Ramos (cell line): ENCODE results near the gene RFK.

Source experiments
- in situ Hi-C: fragments of 300-500 bp; cut with MboI; formaldehyde crosslinking; loops from one replicate; pipeline ENCODE4 v1.14.3; 2022; ENCODE audit warnings: low sequenced_read_pairs; ENCODE audit not compliant: unreplicated experiment

Gene RFK

DNA sequence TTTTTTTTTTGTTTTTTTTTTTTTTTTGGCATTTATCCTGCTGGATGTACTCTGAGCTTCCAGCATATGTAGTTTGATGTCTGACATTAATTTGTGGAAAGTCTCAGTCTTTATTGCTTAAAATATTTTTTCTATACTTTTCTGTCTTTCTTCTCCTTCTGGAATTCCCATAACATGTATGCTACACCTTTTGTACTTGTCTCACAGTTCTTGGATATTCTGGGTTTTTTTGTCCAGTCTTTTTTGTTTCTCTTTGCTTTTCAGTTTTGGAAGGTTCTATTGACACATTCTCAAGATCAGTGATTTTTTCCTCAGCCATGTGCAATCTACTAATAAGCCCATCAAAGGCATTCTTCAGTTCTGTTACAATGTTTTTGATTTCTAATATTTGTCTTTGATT is 19.4 kb upstream of the RFK start:
- in situ Hi-C loops = no loop called here

DNA sequence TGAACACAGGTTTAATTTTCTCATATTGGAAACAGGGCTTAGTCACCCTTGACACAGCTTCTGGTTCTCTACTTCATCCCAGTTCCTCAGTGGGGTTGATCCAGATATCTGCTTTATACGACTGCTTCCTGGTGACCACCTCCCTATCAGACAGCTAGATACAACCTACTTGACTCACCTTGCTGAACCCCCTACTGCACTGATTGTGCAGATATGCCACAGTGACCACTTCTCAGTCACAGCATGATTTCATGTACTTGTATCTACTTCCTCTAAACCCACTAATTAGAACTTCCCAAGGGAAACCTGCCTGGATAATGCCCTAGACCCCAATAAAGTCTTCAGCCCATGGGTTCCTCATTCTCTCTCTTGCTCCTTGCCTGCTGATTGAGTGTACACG is 18.4 kb upstream of the RFK start:
- in situ Hi-C loops = no loop called here

DNA sequence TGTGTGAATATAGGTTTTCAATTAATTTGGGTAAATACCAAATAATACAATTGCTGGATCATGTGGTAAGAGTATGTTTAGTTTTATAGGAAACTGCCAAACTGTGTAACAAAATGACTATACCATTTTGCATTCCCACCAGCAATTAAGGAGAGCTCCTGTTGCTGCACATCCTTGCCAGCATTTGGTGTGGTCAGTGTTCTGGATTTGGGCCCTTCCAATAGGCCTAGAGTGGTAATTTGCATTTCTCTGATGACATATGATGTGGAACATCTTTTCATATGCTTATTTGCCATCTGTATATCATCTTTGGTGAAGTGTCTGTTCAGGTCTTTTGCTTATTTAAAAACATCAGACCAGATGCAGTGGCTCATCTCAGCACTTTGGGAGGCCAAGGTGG is 11.6 kb upstream of the RFK start:
- in situ Hi-C loops = no loop called here

DNA sequence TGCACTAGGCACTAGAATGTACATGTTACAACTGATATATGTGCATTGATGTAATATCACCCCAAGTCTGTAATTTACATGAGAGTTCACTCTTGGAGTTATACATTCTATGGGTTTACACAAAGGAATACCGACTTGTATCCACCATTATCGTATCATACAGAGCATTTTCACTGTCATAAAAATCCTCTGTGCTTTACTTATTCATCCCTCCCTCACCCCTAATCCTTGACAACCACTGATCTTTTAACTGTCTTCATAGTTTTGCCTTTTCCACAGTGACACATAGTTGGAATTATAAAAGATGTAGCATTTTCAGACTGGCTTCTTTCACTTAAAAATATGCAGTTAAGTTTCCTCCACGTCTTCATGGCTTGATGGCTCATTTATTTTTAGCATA is 11.1 kb upstream of the RFK start:
- in situ Hi-C loops = no loop called here

DNA sequence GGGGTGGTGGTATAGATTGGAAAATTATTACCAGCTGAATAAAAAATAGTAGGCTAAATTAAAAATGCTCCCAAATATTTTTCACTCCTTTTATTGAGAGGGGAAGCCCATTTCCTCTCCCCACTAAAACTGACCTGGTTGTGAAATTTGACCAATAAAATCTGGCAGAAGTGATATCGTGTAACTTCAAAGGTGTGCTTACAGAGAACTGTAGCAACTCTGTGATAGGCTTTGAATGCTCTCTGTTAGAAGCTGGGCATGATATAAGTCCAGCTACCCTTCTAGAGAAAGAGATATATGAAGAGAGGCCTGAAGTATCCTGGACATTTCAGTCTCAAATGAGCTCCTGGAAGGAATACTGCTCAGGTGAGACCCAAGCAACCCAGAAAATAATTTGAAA is 10.2 kb upstream of the RFK start:
- in situ Hi-C loops = no loop called here

DNA sequence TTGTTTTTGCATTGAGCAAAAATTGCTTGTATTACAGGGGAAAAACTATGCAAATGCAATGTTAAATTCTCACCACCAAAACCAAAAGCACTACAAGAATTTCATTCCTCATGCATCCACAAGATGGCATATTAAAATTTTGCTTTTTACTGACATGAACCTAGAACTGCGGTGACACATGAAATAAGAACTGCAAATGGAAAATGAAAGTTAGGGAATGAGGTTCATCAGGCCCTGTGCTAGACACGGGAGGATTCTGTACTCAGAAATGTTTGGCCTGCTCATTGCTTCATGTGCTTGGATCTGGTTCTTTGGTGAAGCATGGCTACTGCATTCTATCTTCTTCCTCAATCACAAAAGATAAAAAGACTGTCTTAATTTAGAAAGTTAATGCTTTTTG is 9.1 kb upstream of the RFK start:
- in situ Hi-C loops = no loop called here

DNA sequence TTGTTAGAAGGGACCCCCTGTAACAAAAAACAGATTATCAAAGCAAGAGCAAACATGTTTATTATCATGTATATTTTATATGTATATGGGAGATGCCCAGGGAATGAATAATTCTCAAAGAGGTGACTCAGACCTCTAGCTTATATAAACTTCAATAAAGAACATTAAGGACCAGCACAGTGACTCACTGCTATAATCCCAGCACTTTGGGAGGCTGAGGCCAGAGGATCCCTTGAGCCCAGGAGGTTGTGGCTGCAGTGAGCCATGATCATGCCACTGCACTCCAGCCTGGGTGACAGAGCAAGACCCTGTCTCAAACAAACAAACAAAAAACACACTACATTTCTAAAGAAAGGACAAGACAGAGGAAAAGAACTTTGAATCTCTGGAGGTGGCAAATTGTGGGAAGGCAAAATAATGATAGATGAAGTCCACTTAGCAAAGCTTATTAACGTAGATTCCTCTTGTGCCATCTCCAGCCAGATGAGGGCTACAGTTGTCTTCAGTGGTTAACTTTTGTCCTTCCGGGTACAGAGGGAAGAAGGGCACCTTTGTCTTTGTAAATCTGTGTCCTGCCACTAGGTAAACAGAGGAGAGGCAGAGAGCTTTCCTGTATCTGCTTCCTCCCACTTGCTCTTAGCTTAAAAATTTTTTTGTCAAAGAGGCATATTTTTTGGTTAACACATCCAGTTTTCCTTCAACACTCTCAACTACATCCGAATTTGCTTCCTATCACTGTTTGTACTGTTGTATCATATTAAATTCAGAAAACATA is 7.5 kb upstream of the RFK start:
- in situ Hi-C loops = no loop called here

DNA sequence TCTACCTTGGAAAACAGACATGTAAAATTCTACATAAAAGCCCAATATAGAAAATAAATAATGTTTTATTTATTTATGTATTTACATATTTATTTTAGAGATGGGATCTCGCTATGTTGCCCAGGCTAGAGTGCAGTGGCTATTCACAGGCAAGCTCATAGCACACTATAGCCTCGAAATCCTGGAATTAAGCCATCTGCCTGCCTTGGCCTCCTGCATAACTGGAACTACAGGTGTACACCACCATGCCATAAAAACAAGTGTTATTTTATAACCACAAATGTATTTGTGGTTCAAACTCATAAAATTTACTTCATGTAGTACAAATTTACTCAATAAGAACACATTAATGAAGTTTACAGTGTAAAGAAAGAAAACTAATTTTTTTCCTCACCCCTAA is 7.0 kb upstream of the RFK start:
- in situ Hi-C loops = no loop called here

DNA sequence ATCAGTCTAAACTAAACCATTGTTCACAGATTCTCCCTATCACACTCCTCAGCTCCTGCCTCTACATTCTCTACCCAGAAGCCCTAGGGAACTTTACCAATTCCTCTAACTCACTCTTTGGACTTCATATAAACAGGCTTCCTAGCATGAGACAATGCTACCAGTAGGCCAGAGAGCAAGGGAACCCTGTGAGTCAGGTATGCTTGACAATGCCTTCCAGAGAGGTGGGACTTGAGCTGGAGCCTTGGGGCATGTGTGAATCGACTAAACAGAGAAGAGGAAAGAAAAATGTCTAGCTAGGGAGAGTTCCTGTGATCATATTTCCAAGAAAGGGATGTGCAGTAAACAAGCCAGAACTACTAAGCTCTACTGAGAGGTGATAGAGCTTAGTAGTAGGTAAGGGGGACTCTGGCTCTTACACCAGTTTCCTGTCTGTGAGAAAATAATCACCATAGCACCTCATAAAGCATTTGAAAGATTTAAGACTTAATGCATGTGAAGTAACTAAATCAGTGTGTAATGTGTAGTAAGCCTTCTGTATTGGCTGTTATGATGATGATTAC is 6.4 kb upstream of the RFK start:
- in situ Hi-C loops = no loop called here

DNA sequence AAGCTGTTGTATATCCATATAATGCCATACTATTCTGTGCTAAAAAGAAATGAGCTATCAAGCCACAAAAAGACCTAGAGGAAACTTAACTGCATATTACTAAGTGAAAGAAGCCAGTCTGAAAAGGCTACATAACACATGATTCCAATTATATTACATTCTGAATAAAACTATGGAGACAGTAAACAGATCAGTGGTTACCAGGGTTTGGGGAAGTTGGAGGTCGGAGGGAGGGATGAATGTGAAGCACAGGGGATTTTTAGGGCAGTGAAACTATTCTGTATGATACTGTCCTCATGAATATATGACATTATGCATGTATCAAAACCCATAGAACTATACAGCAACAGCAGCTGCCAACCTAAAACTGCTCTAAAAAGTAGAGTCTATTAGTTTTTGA is 5.6 kb upstream of the RFK start:
- in situ Hi-C loops = no loop called here

DNA sequence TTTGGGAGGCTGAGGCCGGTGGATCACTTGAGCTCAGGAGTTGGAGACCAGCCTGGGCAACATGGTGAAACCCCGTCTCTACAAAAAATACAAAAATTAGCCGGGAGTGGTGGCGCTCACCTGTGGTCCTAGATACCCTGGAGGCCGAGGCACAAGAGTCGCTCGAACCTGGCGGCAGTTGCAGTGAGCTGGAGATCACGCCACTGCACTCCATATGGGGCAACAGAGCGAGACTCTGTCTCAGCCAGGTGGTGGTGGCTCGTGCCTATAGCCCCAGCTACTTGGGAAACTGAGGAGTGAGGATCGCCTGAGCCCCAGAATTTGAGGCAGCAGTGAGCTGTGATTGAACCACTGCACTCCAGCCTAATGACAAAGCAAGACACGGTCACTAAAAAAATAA is 2.4 kb upstream of the RFK start:
- in situ Hi-C loops = no loop called here

DNA sequence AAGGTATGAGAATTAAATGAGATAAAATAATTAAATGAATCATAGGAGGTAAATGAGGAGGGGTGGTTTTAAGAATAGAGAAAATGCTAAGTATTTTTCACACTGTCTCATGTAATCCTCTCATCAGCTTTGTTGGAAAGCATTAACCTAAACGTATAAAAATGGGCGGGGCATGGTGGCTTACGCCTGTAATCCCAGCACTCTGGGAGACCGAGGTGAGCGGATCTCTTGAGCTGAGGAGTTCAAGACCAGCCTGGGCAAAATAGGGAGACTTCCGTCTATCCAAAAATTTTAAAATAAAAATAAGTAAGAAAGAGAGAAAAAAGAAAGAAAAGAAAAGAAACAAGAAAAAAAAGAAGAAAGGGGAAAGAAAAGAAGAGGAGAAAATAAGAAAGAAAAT is 1.9 kb upstream of the RFK start:
- in situ Hi-C loops = no loop called here

DNA sequence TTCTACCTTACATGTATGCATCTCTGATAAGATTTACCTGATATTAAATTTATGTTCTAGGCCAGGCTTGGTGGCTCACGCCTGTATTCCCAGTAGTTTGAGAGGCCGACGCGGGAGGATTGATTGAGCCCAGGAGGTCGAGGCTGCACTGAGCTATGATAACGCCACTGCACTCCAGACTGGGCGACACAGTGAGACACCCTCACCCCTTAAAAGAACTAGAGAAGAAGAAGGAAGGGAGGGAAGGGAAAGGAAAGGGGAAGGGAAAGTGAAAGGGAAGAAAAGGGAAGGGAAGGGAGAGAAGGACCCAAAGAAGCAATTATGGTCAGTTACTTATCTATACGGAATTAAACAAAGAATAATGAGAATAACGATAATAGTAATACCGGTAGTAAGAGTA is 1.2 kb upstream of the RFK start:
- in situ Hi-C loops = no loop called here

DNA sequence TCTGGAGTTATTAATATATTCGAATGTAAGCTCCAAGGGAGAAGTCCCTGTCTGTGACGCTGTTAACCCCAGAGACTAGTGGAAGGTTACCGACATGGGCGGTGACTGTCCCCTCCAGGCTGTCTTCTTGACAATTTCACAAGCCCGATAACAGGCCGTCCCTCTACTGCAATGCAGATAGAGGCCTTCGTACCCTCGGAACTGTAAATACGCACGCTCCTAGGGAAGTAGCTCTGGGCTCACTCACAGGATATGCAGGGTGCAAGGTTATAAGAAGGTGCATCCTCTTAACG is 680 bp upstream of the RFK start:
- in situ Hi-C loops = no loop called here

DNA sequence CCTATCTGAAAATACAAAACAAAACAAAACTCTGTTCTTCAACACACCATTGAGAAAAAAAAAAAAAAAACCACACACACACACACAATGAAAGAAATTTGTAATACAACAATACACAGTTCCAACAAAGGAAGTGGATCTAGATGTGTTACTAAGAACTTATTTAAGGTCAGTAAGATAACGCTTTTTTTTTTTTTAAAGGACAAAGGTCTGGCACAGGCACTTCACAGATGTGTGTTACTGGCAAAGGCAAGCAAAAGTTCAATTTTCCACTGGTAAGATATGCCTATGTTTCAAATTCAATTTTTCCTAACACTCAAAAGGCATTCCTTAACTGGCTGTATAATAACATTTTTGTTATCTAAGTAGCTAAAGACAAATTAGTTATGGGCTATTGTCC is 3.6 kb downstream of the RFK start:
- in situ Hi-C loops = no loop called here

DNA sequence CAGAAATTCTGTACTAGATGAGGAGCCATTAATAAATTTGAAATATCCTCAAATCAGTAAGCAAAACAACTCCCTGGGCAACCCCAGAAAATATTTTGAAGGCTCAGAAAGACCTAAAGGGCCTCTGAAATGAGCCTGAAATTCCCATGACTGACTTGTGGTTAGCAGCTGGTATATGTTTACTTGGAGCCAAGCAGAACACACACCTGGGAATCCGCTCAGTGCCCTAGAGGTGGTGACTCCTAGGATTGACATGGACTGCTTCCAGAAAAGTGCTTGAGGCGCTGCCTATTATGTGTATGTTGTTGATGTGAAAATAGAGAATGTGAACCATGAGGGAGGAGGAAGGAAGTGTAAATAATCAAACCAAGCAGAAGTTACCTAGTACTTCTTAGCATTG is 14.7 kb downstream of the RFK start:
- in situ Hi-C loops = no loop called here

DNA sequence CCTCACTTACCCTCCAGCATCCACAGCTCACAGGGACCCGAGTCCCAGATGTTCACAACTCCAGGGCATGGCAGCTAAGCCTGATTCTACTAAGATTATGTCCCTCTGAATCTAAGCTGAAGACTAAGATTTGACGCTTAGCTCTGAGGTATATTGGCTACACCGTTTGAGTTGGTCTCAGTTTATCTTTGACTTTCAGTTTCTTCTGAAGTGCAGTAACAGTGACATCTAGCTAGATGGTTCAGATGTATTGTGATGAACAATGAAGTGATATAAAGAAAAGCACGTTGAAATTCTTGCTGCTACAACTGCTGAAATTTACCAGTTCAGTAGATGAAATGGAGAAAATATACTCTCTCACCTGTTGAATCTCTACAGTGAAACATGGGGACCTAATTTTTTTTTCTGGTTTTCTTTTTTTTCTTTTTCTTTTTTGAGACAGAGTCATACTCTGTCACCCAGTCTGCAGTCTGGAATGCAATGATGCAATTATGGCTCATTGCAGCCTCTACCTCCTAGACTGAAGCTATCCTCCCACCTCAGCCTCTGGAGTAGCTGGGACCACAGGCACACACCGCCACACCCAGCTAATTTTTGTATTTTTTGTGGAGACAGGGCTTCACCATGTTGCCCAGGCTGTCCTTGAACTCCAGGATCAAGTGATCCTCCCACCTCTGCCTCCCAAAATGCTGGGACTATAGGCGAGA is 15.7 kb downstream of the RFK start:
- in situ Hi-C loops = no loop called here

DNA sequence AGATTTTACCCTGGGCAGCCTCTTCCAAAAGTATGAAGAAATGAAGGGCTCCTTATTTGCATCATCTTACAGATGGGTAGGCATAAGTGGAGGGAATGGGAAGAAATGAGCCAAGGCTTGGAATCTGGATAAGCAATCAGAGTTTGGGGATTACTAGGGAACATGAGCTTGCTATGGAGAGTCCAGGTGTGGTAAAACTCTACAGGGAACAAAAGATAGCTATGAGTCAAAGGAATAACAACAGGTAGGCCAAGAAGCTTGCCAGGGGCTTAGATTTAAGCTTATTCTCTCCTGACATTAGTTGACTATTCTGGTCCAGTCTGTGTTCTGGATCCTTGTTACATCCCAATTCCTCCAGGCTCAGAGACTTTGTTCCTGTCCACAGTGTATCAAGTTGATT is 16.4 kb downstream of the RFK start:
- in situ Hi-C loops = no loop called here

DNA sequence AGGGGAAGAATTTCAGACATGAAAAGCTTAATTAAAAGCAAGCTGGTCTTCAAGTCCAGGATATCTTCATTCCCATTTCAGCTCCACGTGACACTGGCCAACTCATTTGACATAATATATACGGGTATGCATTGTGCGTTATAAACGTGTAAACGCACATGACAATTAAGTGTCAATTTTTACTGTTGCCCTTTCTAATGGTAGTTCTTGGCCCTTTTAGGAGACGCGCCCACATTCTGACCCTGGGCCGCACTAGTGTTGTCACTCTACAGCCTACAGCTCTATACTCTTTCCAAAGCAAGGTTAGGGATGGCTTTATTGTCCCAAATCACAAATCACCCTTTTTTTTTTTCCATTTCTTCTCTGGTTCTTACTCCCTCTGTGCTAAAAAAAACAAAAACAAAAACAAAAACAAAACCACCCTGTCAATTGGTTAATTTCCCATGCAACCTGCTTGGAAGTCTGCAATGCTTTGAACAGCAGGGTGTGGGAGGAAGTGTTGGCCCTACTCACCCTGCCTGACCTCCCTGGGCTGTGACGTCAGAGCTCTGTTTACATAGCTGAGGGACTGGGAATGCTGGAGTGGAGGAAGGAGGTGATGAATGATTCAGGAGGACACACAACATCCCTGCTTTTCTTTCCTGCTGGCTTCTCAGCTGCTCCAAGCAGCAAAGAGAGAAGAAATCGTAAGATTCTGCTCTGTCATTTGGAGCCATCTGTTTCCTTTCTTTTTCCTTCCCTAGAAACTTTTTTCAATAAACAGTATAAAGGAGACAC is 19.3 kb downstream of the RFK start:
- in situ Hi-C loops = no loop called here

DNA sequence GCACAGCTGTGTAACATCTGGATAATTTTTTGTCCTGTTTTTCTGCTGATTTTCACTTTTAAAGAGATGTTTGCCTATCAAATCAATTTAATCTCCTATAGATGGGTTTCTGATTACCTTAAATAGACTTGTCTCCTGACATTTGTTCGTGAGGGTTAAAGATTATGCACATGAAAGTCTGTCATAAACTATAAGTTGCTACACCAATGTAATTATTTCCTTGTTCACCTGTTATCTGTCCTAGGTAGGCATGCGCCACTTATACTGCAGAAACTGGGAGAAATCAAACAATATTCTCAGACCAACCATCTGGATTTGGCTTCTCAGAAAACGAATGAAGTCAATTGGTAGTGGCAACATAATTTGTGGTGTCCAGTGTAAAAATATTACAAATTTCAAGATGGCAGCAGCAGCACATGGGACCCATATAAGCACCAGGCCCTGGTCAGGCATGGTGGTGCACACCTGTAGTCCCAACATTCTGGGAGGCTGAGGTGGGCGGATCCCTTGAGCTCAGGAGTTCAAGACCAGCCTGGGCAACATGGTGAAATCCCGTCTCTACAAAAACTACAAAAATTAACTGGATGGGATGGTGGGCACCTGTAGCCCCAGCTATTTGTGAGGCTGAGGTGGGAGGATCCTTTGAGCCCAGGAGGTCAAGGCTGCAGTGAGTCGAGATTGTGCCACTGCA is 20.3 kb downstream of the RFK start:
- in situ Hi-C loops = no loop called here
